SKM-1 treated with dmso at 0.1 percent for 144 hours (cell line): Measurements from ENCODE around the gene ABCB9.

ENCODE experiments used
- DNase-seq: peaks from one replicate; lab custom pipeline; 2025; ENCODE audit not compliant: unreplicated experiment; lab: John Stamatoyannopoulos, UW

ABCB9 gene

DNA sequence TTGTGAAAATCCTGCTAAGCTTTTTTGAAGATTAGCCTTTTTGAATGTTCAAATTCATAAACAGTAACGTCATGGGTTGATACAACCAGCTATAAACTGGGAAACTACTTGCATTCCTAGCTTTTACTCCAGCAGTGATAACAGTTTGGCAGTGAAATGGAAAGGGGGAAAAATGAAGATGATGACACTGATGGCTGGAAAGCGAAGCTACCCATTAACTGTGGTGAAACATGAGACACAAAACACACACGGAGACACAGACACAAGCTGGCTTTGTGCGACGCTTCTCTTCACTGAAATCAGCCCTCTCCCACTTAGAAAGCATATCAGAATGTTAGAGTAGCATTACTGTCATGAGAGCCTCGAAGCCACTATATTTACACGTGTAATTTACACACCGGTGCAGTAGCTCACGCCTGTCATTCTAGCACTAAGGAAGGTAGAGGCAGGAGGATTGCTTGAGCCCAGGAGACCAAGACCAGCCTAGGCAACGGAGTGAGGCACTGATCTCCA is 86.1 kb downstream of the ABCB9 start:
- no peak for DNase-seq
